Measurements from ENCODE around the gene SH3PXD2A. TPM values are rescaled to one million over a fixed set of nuclear protein-coding genes. Genes with fewer than 3 reads are reported as not detected.

Gene SH3PXD2A
- total and polyA plus RNA-seq, 10 donors = 2.6 to 50.0 (median 35.2) TPM

- DNase-seq = no peak
- Histone ChIP-seq H3K9me3 (peaks cover 0 to 5% (median 0%) of the 10 kb centered on the region in 8 donors), H3K36me3 (no peaks in the 10 kb centered on the region), H3K27me3 (replicated peaks in 1 of 7) (peaks cover 0 to 9% (median 0%) of the 10 kb centered on the region in 7 donors), H3K4me3 (no peak overlapping the region), H3K27ac (no peak overlapping the region), H3K4me1 (peaks cover 0 to 17% (median 10%) of the 10 kb centered on the region in 6 donors)
- intact Hi-C loops (cut with DNase I; ENCODE audit: low total_unique reads) = no loop called here
- 89 to 96% (median 96%) methylated on average over 13 of the region's 13 CpGs for WGBS, 5 donors
- TF ChIP-seq CTCF (IDR thresholded peaks at IDR 0.05 in 8 of 11, conservative IDR thresholded peaks at IDR 0.05 in 3 of 11) (no peak), POLR2AphosphoS5 (IDR thresholded peaks at IDR 0.05) (no peak), POLR2A (IDR thresholded peaks at IDR 0.05) (no peak)
Measured at GRCh38 chr10:103582331-103583123, 272.8 kb downstream of the SH3PXD2A start.

DNA sequence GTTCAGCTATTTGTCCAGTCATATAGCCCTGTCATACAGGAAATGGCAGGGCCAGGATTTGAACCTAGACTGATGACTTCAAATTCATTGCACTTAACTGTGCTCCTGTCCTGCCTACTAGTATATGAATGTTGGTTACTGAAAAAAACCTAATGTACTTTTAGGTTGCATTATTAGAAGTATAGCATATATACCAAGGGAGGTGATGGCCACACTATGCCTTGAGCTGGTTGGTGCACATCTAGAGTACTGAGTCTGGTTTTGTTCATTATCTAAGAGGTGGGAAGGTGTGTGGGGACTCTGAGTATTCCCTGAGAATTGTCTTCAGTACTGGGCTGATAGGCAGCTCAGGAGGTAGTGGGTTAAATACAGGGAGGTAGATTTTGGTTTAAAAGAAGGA is 273.9 kb downstream of the SH3PXD2A start:
- H3K4me3 ChIP-seq = no peak overlapping the region
- H3K36me3 ChIP-seq = no peaks in the 10 kb centered on the region
- no peaks in the 10 kb centered on the region for H3K9me3 ChIP-seq
- no peak for TF ChIP-seq CTCF (IDR thresholded peaks at IDR 0.05 in 8 of 11, conservative IDR thresholded peaks at IDR 0.05 in 3 of 11)
- no peak for TF ChIP-seq POLR2A (IDR thresholded peaks at IDR 0.05)
- no peak for TF ChIP-seq POLR2AphosphoS5 (IDR thresholded peaks at IDR 0.05)
- no peak overlapping the region for H3K27ac ChIP-seq
- peaks cover 0 to 17% (median 10%) of the 10 kb centered on the region in 6 donors for H3K4me1 ChIP-seq
- DNase-seq = no peak
- peaks cover 0 to 9% (median 0%) of the 10 kb centered on the region in 7 donors for H3K27me3 ChIP-seq (replicated peaks in 1 of 7)
- intact Hi-C loops (cut with DNase I; ENCODE audit: low total_unique reads) = no loop called here

DNA sequence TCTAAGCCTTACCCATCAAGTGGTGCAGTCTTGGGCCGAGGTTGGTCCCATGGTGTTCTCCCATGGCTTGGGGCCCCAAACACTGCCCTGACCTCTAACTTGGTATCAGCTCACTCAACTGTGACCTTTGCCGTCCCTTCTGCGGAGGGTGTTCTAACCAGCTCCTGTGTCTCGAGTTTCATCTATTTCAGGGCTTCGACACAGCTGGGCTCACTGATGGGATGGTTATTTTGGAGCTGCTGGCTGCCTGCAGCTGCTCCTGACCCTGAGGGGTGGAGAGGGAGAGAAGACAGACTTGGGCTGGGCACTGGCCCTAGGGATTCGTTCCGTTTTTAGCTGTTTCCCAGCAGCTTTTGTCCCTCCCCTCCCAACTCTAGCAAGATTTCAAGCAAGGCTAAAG is 274.9 kb downstream of the SH3PXD2A start:
- TF ChIP-seq POLR2AphosphoS5 (IDR thresholded peaks at IDR 0.05) = no peak
- TF ChIP-seq POLR2A (IDR thresholded peaks at IDR 0.05) = no peak
- no peak for TF ChIP-seq CTCF (IDR thresholded peaks at IDR 0.05 in 8 of 11, conservative IDR thresholded peaks at IDR 0.05 in 3 of 11)
- intact Hi-C loops (cut with DNase I; ENCODE audit: low total_unique reads) = no loop called here

DNA sequence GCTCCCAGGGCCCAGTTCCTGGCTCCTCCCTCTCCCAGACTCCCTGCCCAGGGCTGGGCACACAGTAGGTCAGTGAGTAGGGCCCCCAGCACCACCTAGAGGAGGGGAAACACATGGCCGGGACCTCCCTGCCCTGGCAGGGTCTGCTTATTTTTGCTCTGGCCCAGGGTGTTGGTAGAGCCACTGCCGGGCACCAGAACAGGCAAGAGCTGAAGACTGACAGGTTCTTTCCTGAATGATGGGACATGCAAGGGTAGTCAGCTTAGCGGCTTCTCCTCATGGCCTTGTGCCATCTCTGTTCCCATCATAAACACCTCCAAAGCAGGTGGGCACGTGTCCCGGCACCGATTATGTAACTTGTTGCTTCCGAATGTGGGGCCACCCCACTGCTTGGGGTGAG is 275.4 kb downstream of the SH3PXD2A start:
- TF ChIP-seq POLR2AphosphoS5 (IDR thresholded peaks at IDR 0.05) = no peak
- TF ChIP-seq POLR2A (IDR thresholded peaks at IDR 0.05) = no peak
- TF ChIP-seq CTCF (IDR thresholded peaks at IDR 0.05 in 8 of 11, conservative IDR thresholded peaks at IDR 0.05 in 3 of 11) = no peak
- Histone ChIP-seq H3K4me1 (peaks cover 0 to 15% (median 9%) of the 10 kb centered on the region in 6 donors), H3K27ac (no peak overlapping the region), H3K4me3 (no peak overlapping the region), H3K36me3 (no peaks in the 10 kb centered on the region), H3K27me3 (replicated peaks in 1 of 7) (peaks cover 0 to 8% (median 0%) of the 10 kb centered on the region in 7 donors), H3K9me3 (no peaks in the 10 kb centered on the region)
- WGBS, 5 donors = 83 to 91% (median 86%) methylated on average over 7 of the region's 7 CpGs
- intact Hi-C loops (cut with DNase I; ENCODE audit: low total_unique reads) = no loop called here
- DNase-seq = no peak

More for the DNA sequence above, 274.9 kb downstream of the SH3PXD2A start:
- Histone ChIP-seq H3K27ac (no peak overlapping the region), H3K27me3 (replicated peaks in 1 of 7) (peaks cover 0 to 9% (median 0%) of the 10 kb centered on the region in 7 donors), H3K4me3 (no peak overlapping the region), H3K9me3 (no peaks in the 10 kb centered on the region), H3K36me3 (no peaks in the 10 kb centered on the region), H3K4me1 (peaks cover 0 to 17% (median 10%) of the 10 kb centered on the region in 6 donors)
- 78 to 90% (median 83%) methylated on average over 7 of the region's 7 CpGs for WGBS, 5 donors
- DNase-seq = no peak
